K562 (cell line): ENCODE data around the gene CPA4. TPM values are rescaled to one million over a fixed set of nuclear protein-coding genes. Genes with fewer than 3 reads are reported as not detected.
A peak's percentile ranks its signal among the peaks of the same experiment; 100 is the strongest.

Experiments
- C11orf30 ChIP-seq: fragments of 450-650 bp; IDR thresholded peaks from 2 replicates; pipeline ENCODE4 v1.6.1; 2016; ENCODE audit warnings: low read depth, mild to moderate bottlenecking
- DPF2 ChIP-seq: fragments of 450-650 bp; IDR thresholded peaks from 2 replicates; pipeline ENCODE4 v1.6.1; 2016
- EWSR1 ChIP-seq: fragments of 450-650 bp; IDR thresholded peaks from 2 replicates; pipeline ENCODE4 v1.6.1; 2018; ENCODE audit warnings: borderline replicate concordance, mild to moderate bottlenecking, low read depth, moderate library complexity; ENCODE audit not compliant: partially characterized antibody
- HMG20A ChIP-seq: fragments of 450-650 bp; formaldehyde crosslinking; conservative IDR thresholded peaks from 2 replicates; pipeline ENCODE4 v1.4.0; 2020; ENCODE audit warnings: mild to moderate bottlenecking, mixed read lengths
- HOMEZ ChIP-seq: fragments of 250-450 bp; sonication (Bioruptor Pico); IDR thresholded peaks from 2 replicates; pipeline ENCODE4 v1.4.0; 2020; ENCODE audit warnings: mild to moderate bottlenecking, moderate library complexity
- JUND ChIP-seq, 2 experiments: IDR thresholded peaks; 2 replicates in 1 of 2; 3 replicates in 1 of 2; pipeline ENCODE4 v1.6.1; 2011; ENCODE audit warnings: borderline replicate concordance in 2 of 2, low read depth in 2 of 2, low read length in 2 of 2, improper control_type of control experiment in 1 of 2, missing biosample characterization in 1 of 2, missing genetic modification characterization in 1 of 2, missing genetic modification reagents in 1 of 2
- MAFK ChIP-seq: IDR thresholded peaks from 2 replicates; pipeline ENCODE4 v1.6.1; 2011; ENCODE audit warnings: low read length, improper control_type of control experiment
- MCM2 ChIP-seq: fragments of 450-650 bp; IDR thresholded peaks from 2 replicates; pipeline ENCODE4 v1.6.1; 2017; ENCODE audit warnings: low read depth, mild to moderate bottlenecking
- MCM3 ChIP-seq: fragments of 450-650 bp; IDR thresholded peaks from 2 replicates; pipeline ENCODE4 v1.6.1; 2016
- NR2F6 ChIP-seq: fragments of 450-650 bp; formaldehyde crosslinking; IDR thresholded peaks from 2 replicates; pipeline ENCODE4 v1.4.0; 2020; ENCODE audit warnings: mild to moderate bottlenecking
- PHB2 ChIP-seq: fragments of 450-650 bp; IDR thresholded peaks from 2 replicates; pipeline ENCODE4 v1.6.1; 2017; ENCODE audit warnings: low read depth
- RBM17 ChIP-seq: fragments of 200-400 bp; formaldehyde crosslinking; IDR thresholded peaks from 2 replicates; pipeline ENCODE4 v1.6.1; 2017; ENCODE audit warnings: low read depth, mild to moderate bottlenecking, low read length, borderline replicate concordance
- U2AF1 ChIP-seq: fragments of 200-400 bp; formaldehyde crosslinking; optimal IDR thresholded peaks from 2 replicates; pipeline ENCODE3; 2017; ENCODE audit warnings: mild to moderate bottlenecking, low read depth, low read length, moderate library complexity
- YY1 ChIP-seq, 3 experiments: IDR thresholded peaks; 2 replicates each; pipeline ENCODE4 v1.6.1; 2011; ENCODE audit warnings: low read length in 2 of 3, mild to moderate bottlenecking in 2 of 3, moderate library complexity in 2 of 3, borderline replicate concordance in 1 of 3, control low read depth in 1 of 3, low read depth in 1 of 3; ENCODE audit not compliant: insufficient read depth in 3 of 3, insufficient replicate concordance in 2 of 3, control insufficient read depth in 1 of 3, insufficient read length in 1 of 3; ENCODE audit errors: extremely low read depth in 1 of 3
- ZBTB26 ChIP-seq: fragments of 450-650 bp; formaldehyde crosslinking; IDR thresholded peaks from 2 replicates; pipeline ENCODE4 v1.4.0; 2022; ENCODE audit warnings: missing genetic modification characterization
- ZBTB43 ChIP-seq: sonication (generic); formaldehyde crosslinking; IDR thresholded peaks from 2 replicates; pipeline ENCODE4 v1.8.0; 2023; ENCODE audit warnings: mild to moderate bottlenecking, missing genetic modification reagents
- ZC3H4 ChIP-seq: sonication (generic); formaldehyde crosslinking; IDR thresholded peaks from 2 replicates; pipeline ENCODE4 v1.9.0; 2021; ENCODE audit warnings: missing genetic modification reagents, borderline replicate concordance
- ZFP91 ChIP-seq: sonication (generic); formaldehyde crosslinking; IDR thresholded peaks from 2 replicates; pipeline ENCODE4 v1.8.0; 2022; ENCODE audit warnings: mild to moderate bottlenecking, missing genetic modification reagents
- ZNF3 ChIP-seq: fragments of 250-450 bp; sonication (Bioruptor Pico); IDR thresholded peaks from 2 replicates; pipeline ENCODE4 v1.5.0; 2021; ENCODE audit warnings: mild to moderate bottlenecking, moderate library complexity
- ZNF511 ChIP-seq: sonication (generic); formaldehyde crosslinking; IDR thresholded peaks from 2 replicates; pipeline ENCODE4 v1.8.0; 2022; ENCODE audit warnings: mild to moderate bottlenecking, missing genetic modification reagents
- ZNF778 ChIP-seq: fragments of 450-650 bp; formaldehyde crosslinking; IDR thresholded peaks from 2 replicates; pipeline ENCODE4 v1.4.0; 2020; ENCODE audit warnings: mild to moderate bottlenecking, moderate library complexity
- ZNF79 ChIP-seq: fragments of 250-450 bp; sonication (Bioruptor Pico); IDR thresholded peaks from 2 replicates; pipeline ENCODE4 v1.4.0; 2020; ENCODE audit warnings: low read depth, mild to moderate bottlenecking, moderate library complexity
- polyA plus RNA-seq, 8 experiments: library from polyadenylated mRNA; depleted of rRNA in 4 of 8; stranded (reverse) in 5 of 8; unstranded in 3 of 8; fragments of >200 nt; fragmentation: Nextera tagmentation in 2 of 8; fragmentation: Illumina TruSeq in 1 of 8; extraction: Ambion mirVana in 2 of 8; extraction: Trizol in 1 of 8; gene quantifications; 2 replicates each; pipeline versions ENCODE4 v1.2.1 to v1.2.3, GENCODE V29; 2011 to 2014; ENCODE audit warnings: inconsistent platforms in 1 of 8, missing spikeins in 1 of 8
- total RNA-seq, 7 experiments: library from RNA; depleted of rRNA in 6 of 7; stranded (reverse); fragments of >200 nt in 6 of 7; fragmentation: Illumina TruSeq in 2 of 7; extraction: Trizol in 2 of 7; gene quantifications; 2 replicates each; pipeline versions ENCODE4 v1.2.1 to v1.2.3, GENCODE V29; 2011 to 2021; ENCODE audit warnings: low replicate concordance in 1 of 7

Gene CPA4
- total and polyA plus RNA-seq, 9 of the 15 experiments (the other 6 are each of a cell fraction or from before 2014, with no cell fraction given): not detected

- TF ChIP-seq U2AF1: no peak
- no peak for TF ChIP-seq HMG20A (CRISPR knock-in tag)
- no peak for TF ChIP-seq ZNF511 (CRISPR knock-in tag)
- no peak for TF ChIP-seq ZBTB43 (CRISPR knock-in tag)
- no peak for TF ChIP-seq ZNF778 (CRISPR knock-in tag)
- no peak for TF ChIP-seq ZNF3
- TF ChIP-seq RBM17: no peak
- no peak for TF ChIP-seq NR2F6 (CRISPR knock-in tag)
- TF ChIP-seq MAFK: no peak
- TF ChIP-seq ZBTB26 (CRISPR knock-in tag): 0 out of 2 replicates have a peak, but pooled peaks have one; percentile 71
- TF ChIP-seq YY1 (IDR thresholded peaks at IDR 0.05; ENCODE audit: borderline replicate concordance in 1 of 3, control insufficient read depth in 1 of 3, extremely low read depth in 1 of 3, insufficient read depth in 3 of 3, insufficient read length in 1 of 3, insufficient replicate concordance in 2 of 3, low read depth in 1 of 3, low read length in 2 of 3): no peak
- no peak for TF ChIP-seq ZNF79
- no peak for TF ChIP-seq C11orf30
- TF ChIP-seq PHB2: no peak
- peak; percentile 8; the same call in 1 of the 2 replicates for TF ChIP-seq JUND (IDR thresholded peaks at IDR 0.05; ENCODE audit: borderline replicate concordance, low read depth, low read length)
- TF ChIP-seq JUND (tag; IDR thresholded peaks at IDR 0.05; ENCODE audit: borderline replicate concordance, low read depth, low read length): 0 out of 3 replicates have a peak, but pooled peaks have one; percentile 16
- TF ChIP-seq ZC3H4 (CRISPR knock-in tag): no peak
- TF ChIP-seq EWSR1: no peak
- TF ChIP-seq DPF2: no peak
- TF ChIP-seq HOMEZ (CRISPR knock-in tag): no peak
- no peak for TF ChIP-seq ZFP91 (CRISPR knock-in tag)
- 0 out of 2 replicates have a peak, but pooled peaks have one; percentile 30 for TF ChIP-seq MCM3
- TF ChIP-seq MCM2: no peak
Measured at GRCh38 chr7:130369110-130369711, 76.2 kb downstream of the CPA4 start (continued).
